ENCODE results near the gene PAQR9. TPM values are rescaled to one million over a fixed set of nuclear protein-coding genes. Genes with fewer than 3 reads are reported as not detected.

The PAQR9 gene
- total and polyA plus RNA-seq, 2 of the 13 experiments (the other 11 are each of a cell fraction or from before 2014, with no cell fraction given) = 3.7 to 10.3 TPM

GRCh38 chr3:142963516-142964448, at the start of gene PAQR9 (continued):
- TF ChIP-seq SKIL (CRISPR knock-in tag; IDR thresholded peaks at IDR 0.05; ENCODE audit: borderline replicate concordance) (0 out of 2 replicates have a peak, but pooled peaks have one; percentile 26), KAT8 (CRISPR knock-in tag; IDR thresholded peaks at IDR 0.05) (peak; percentile 56; the same call in 1 of the 2 replicates), HOXD1 (CRISPR knock-in tag; IDR thresholded peaks at IDR 0.05) (0 out of 2 replicates have a peak, but pooled peaks have one; percentile 33), GMEB1 (CRISPR knock-in tag; IDR thresholded peaks at IDR 0.05; ENCODE audit: borderline replicate concordance) (peak; percentile 39; the same call in 1 of the 2 replicates), ZFX (CRISPR knock-in tag; IDR thresholded peaks at IDR 0.05; ENCODE audit: low read depth) (peak; percentile 58; the same call in 1 of the 2 replicates), ZFP36L1 (CRISPR knock-in tag; IDR thresholded peaks at IDR 0.05) (no peak), PLRG1 (conservative IDR thresholded peaks at IDR 0.05) (no peak), ZNF800 (CRISPR knock-in tag; IDR thresholded peaks at IDR 0.05) (0 out of 2 replicates have a peak, but pooled peaks have one; percentile 37), ZNF761 (CRISPR knock-in tag; conservative IDR thresholded peaks at IDR 0.05) (0 out of 2 replicates have a peak, but pooled peaks have one; percentile 34), HNRNPK (IDR thresholded peaks at IDR 0.05; ENCODE audit: low read depth, low read length, poor library complexity, severe bottlenecking) (no peak), ARID5B (CRISPR knock-in tag; IDR thresholded peaks at IDR 0.05) (peak; percentile 35; the same call in 1 of the 2 replicates), PAXIP1 (CRISPR knock-in tag; conservative IDR thresholded peaks at IDR 0.05) (peak; percentile 66), NCOA2 (CRISPR knock-in tag; IDR thresholded peaks at IDR 0.05) (peak; percentile 33; the same call in 1 of the 2 replicates)
